OCI-LY3 (cell line): ENCODE results near the gene ACBD6.

ENCODE experiments used
- H2AFZ ChIP-seq: fragments of 200-600, 300-600 bp; shearing (Covaris generic); 2 replicates; pipeline ENCODE4 v1.6.0; 2014; ENCODE audit warnings: antibody characterized with exemption, low read depth, low read length
- H3K27ac ChIP-seq: fragments of 200-600, 300-600 bp; sonication (generic); 2 replicates; pipeline ENCODE4 v1.5.1; 2014; ENCODE audit warnings: mild to moderate bottlenecking, low read length, moderate library complexity, mixed read lengths
- H3K27me3 ChIP-seq: fragments of 200-600, 300-600 bp; sonication (generic); 2 replicates; pipeline ENCODE4 v1.6.1; 2014; ENCODE audit warnings: low read depth, low read length, mixed read lengths
- H3K36me3 ChIP-seq: fragments of 200-600, 300-600 bp; sonication (generic); replicated peaks from 2 replicates; pipeline ENCODE3; 2014; ENCODE audit warnings: low read depth, low read length, mixed read lengths
- H3K4me1 ChIP-seq: fragments of 300-600, 200-600 bp; sonication (generic); 2 replicates; pipeline ENCODE4 v1.6.1; 2014; ENCODE audit warnings: low read length, mixed read lengths
- H3K4me2 ChIP-seq: fragments of 200-600, 300-600 bp; sonication (generic); 2 replicates; pipeline ENCODE4 v1.6.1; 2014; ENCODE audit warnings: low read length, mixed read lengths
- H3K4me3 ChIP-seq: fragments of 300-600, 200-600 bp; sonication (generic); 2 replicates; pipeline ENCODE4 v1.5.1; 2014; ENCODE audit warnings: antibody characterized with exemption, mild to moderate bottlenecking, low read length, moderate library complexity
- H3K79me2 ChIP-seq: fragments of 300-600, 200-600 bp; shearing (Covaris generic); 2 replicates; pipeline ENCODE4 v1.6.1; 2014; ENCODE audit warnings: mild to moderate bottlenecking, low read length, mixed read lengths
- H3K9ac ChIP-seq: fragments of 300-600, 200-600 bp; shearing (Covaris generic); 2 replicates; pipeline ENCODE4 v1.6.0; 2014; ENCODE audit warnings: mild to moderate bottlenecking, low read length, moderate library complexity
- H3K9me3 ChIP-seq: fragments of 200-600, 300-600 bp; shearing (Covaris generic); 2 replicates; pipeline ENCODE4 v1.6.1; 2014; ENCODE audit warnings: low read length, mixed read lengths; ENCODE audit not compliant: insufficient read depth
- H4K20me1 ChIP-seq: fragments of 200-600, 300-600 bp; sonication (generic); 2 replicates; pipeline ENCODE4 v1.6.1; 2016; ENCODE audit warnings: low read length, mixed read lengths; ENCODE audit not compliant: insufficient read depth
- CTCF ChIP-seq: fragments of 200-600, 300-600 bp; sonication (generic); IDR thresholded peaks from 2 replicates; pipeline ENCODE4 v1.5.1; 2014; ENCODE audit warnings: antibody characterized with exemption, low read length, low read depth
- EZH2phosphoT487 ChIP-seq: fragments of 200-600 bp; shearing (Covaris generic); IDR thresholded peaks from 2 replicates; pipeline ENCODE4 v1.6.1; 2018; ENCODE audit warnings: antibody characterized with exemption, mixed run types, low read depth

The ACBD6 gene

GRCh38 chr1:180353945-180354344 is 148.4 kb downstream of the ACBD6 start:
- TF ChIP-seq CTCF (no peak), EZH2phosphoT487 (no peak)
- H3K4me3 ChIP-seq, result no peak overlapping the region
- no peaks in the 10 kb centered on the region for H3K4me1 ChIP-seq
- no peaks in the 10 kb centered on the region for H3K9me3 ChIP-seq
- H3K9ac ChIP-seq, result no peak overlapping the region
- H3K4me2 ChIP-seq, result no peak overlapping the region
- no peaks in the 10 kb centered on the region for H3K79me2 ChIP-seq
- H3K27ac ChIP-seq, result no peak overlapping the region
- H3K27me3 ChIP-seq, result no peaks in the 10 kb centered on the region
- no peaks in the 10 kb centered on the region for H3K36me3 ChIP-seq
- H2AFZ ChIP-seq, result no peak overlapping the region
- no peaks in the 10 kb centered on the region for H4K20me1 ChIP-seq

GRCh38 chr1:180352588-180352987 is 149.8 kb downstream of the ACBD6 start:
- Histone ChIP-seq H3K79me2 (no peaks in the 10 kb centered on the region), H3K4me2 (no peak overlapping the region), H4K20me1 (no peaks in the 10 kb centered on the region), H2AFZ (no peak overlapping the region), H3K27ac (no peak overlapping the region), H3K9ac (no peak overlapping the region), H3K36me3 (no peaks in the 10 kb centered on the region), H3K9me3 (no peaks in the 10 kb centered on the region), H3K4me1 (no peaks in the 10 kb centered on the region), H3K4me3 (no peak overlapping the region), H3K27me3 (no peaks in the 10 kb centered on the region)
- TF ChIP-seq EZH2phosphoT487 (no peak), CTCF (no peak)

DNA sequence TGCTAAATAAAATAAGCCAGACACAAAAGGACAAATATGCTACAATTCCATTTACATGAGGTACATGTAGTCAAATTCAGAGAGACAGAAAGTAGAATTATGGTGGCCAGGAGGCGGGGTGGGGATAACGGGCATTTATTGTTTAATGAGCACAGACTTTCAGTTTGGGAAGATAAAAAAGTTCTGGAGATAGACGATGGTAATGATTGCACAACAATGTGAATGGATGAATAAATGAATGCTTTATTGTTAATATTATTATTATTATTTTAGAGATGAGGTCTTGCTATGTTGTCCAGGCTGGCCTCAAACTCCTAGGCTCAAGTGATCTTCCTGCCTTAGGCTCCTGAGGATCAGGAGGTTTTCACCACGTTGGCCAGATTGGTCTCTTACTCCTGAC is 150.4 kb downstream of the ACBD6 start:
- Histone ChIP-seq H3K4me1 (no peaks in the 10 kb centered on the region), H3K9ac (no peak overlapping the region), H3K79me2 (no peaks in the 10 kb centered on the region), H3K4me3 (no peak overlapping the region), H2AFZ (no peak overlapping the region), H3K27ac (no peak overlapping the region), H3K9me3 (no peaks in the 10 kb centered on the region), H3K36me3 (no peaks in the 10 kb centered on the region), H4K20me1 (no peaks in the 10 kb centered on the region), H3K27me3 (no peaks in the 10 kb centered on the region), H3K4me2 (no peak overlapping the region)
- TF ChIP-seq EZH2phosphoT487 (no peak), CTCF (no peak)

- peaks cover 5% of the 10 kb centered on the region for H3K4me1 ChIP-seq
- H3K27ac ChIP-seq, result no peak overlapping the region
- H4K20me1 ChIP-seq, result 0 out of 2 replicates have a peak, but pooled peaks cover 6% of the 10 kb centered on the region
Observed at GRCh38 chr1:180345148-180345547, 157.2 kb downstream of the ACBD6 start.

More at GRCh38 chr1:180345148-180345547, 157.2 kb downstream of the ACBD6 start:
- Histone ChIP-seq H3K9ac (no peak overlapping the region), H3K36me3 (peaks cover 2% of the 10 kb centered on the region), H3K79me2 (no peaks in the 10 kb centered on the region), H3K27me3 (no peaks in the 10 kb centered on the region), H3K4me3 (no peak overlapping the region), H3K9me3 (no peaks in the 10 kb centered on the region), H2AFZ (no peak overlapping the region), H3K4me2 (no peak overlapping the region)
- no peak for TF ChIP-seq EZH2phosphoT487
- TF ChIP-seq CTCF, result no peak
